Subcutaneous adipose tissue (tissue), 4 donors: ENCODE data around the gene TTPAL. TPM values are rescaled to one million over a fixed set of nuclear protein-coding genes. Genes with fewer than 3 reads are reported as not detected.

ENCODE experiments used
- total RNA-seq, 4 donors: library from RNA; depleted of rRNA; stranded (reverse); fragments of >200 nt; gene quantifications; one replicate each; pipeline ENCODE4 v1.1.0, GENCODE V29; 2016
- TF ChIP-seq, protein P1 (sequence below): fragments of 450-650 bp; IDR thresholded peaks from one replicate; pipeline ENCODE4 v1.5.1; 2016; ENCODE audit warnings: low read depth, mild to moderate bottlenecking, control low read depth, antibody characterized with exemption, moderate library complexity

Gene TTPAL
- total RNA-seq, 4 donors from 2014 or later = 19.2 to 28.0 (median 23.1) TPM

- TF ChIP-seq, protein P1, sequence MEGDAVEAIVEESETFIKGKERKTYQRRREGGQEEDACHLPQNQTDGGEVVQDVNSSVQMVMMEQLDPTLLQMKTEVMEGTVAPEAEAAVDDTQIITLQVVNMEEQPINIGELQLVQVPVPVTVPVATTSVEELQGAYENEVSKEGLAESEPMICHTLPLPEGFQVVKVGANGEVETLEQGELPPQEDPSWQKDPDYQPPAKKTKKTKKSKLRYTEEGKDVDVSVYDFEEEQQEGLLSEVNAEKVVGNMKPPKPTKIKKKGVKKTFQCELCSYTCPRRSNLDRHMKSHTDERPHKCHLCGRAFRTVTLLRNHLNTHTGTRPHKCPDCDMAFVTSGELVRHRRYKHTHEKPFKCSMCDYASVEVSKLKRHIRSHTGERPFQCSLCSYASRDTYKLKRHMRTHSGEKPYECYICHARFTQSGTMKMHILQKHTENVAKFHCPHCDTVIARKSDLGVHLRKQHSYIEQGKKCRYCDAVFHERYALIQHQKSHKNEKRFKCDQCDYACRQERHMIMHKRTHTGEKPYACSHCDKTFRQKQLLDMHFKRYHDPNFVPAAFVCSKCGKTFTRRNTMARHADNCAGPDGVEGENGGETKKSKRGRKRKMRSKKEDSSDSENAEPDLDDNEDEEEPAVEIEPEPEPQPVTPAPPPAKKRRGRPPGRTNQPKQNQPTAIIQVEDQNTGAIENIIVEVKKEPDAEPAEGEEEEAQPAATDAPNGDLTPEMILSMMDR = no peak
These were observed 39.9 kb upstream of the TTPAL start for GRCh38 chr20:44435630-44436335.

DNA sequence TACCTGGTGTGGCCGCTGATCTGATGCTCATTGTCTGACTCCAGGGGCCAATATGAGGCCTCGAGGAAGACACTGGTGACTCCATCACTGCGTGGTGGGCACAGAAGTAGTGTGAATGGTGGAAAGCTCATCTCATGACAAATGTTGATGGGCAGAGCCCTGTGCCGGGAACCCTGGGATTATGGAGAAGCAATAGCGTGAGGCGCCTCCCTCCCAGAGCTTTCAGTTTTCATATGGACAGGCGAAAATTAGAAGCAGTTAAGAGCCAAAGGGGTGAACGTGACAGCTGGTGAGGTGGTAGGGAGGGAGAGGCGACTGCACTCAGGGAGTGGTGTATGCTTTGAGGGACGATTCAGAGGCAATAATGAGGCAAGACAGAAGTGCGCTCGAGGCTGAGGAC lies 39.3 kb upstream of the TTPAL start:
- TF ChIP-seq, protein P1 = no peak

- TF ChIP-seq, protein P1 = no peak
These were observed 38.2 kb upstream of the TTPAL start for GRCh38 chr20:44437497-44437896.

DNA sequence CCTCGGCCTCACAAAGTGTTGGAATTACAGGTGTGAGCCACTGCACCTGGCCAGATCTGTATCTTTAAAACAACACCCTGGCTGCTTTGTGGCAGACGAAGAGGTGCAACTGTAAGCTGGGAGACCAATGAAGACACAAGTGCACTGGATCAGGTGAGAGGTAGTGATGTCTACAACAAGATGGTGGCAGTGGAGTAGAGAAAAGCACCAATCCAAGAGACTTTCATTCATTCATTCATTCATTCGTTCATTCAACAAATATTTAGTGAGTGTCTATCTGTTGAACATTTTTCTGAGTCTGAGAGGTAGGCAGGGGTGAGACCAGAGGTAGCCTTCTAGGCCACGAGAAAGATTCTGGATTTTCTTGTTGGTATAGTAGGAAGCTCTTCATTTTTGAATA lies 36.9 kb upstream of the TTPAL start:
- TF ChIP-seq, protein P1 = no peak

DNA sequence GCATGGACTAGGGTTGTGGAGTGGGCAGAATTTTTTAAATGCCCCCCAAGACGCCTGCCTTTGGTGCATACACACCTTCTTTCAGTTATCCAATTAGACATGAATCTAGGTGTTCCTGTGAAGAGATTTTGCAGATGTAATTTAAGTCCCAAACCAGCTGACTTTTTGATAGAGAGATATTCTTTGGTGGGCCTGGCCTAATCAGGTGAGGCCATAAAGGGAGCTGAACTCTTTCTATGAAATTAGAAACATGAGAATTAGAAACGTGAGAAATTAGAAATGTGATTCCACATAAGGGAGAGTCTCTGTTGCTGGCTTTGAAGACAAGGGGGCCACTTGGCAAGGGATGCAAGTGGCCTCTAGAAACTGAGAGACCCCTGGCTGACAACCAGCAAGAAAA lies 36.4 kb upstream of the TTPAL start:
- TF ChIP-seq, protein P1 = no peak

GRCh38 chr20:44442298-44443070 lies 33.2 kb upstream of the TTPAL start:
- TF ChIP-seq, protein P1 = no peak
